K562 (cell line): ENCODE data around the gene DNAH17.

Experiments
- ADNP ChIP-seq: fragments of 200-800 bp; sonication (Bioruptor generic); IDR thresholded peaks from 2 replicates; pipeline ENCODE4 v1.6.1; 2016; ENCODE audit warnings: missing genetic modification characterization, missing compliant biosample characterization
- CREB1 ChIP-seq, 2 experiments: sonication (generic) in 1 of 2; formaldehyde crosslinking in 1 of 2; IDR thresholded peaks; 2 replicates each; pipeline versions ENCODE4 v1.6.1 to v1.8.0; 2012 to 2022; ENCODE audit warnings: inconsistent platforms in 1 of 2, mild to moderate bottlenecking in 1 of 2, missing genetic modification reagents in 1 of 2, moderate library complexity in 1 of 2
- FOXA1 ChIP-seq: fragments of 450-650 bp; IDR thresholded peaks from 2 replicates; pipeline ENCODE4 v1.6.1; 2016; ENCODE audit warnings: mild to moderate bottlenecking, borderline replicate concordance
- JUND ChIP-seq, 2 experiments: IDR thresholded peaks; 2 replicates in 1 of 2; 3 replicates in 1 of 2; pipeline ENCODE4 v1.6.1; 2011; ENCODE audit warnings: borderline replicate concordance in 2 of 2, low read depth in 2 of 2, low read length in 2 of 2, improper control_type of control experiment in 1 of 2, missing biosample characterization in 1 of 2, missing genetic modification characterization in 1 of 2, missing genetic modification reagents in 1 of 2
- SOX6 ChIP-seq: fragments of 450-650 bp; IDR thresholded peaks from 2 replicates; pipeline ENCODE4 v1.6.1; 2014; ENCODE audit warnings: mild to moderate bottlenecking
- ZFP30 ChIP-seq: fragments of 250-450 bp; sonication (Bioruptor Pico); IDR thresholded peaks from 2 replicates; pipeline ENCODE4 v1.8.0; 2022; ENCODE audit warnings: moderate library complexity, mild to moderate bottlenecking, inconsistent platforms, borderline replicate concordance
- ZNF23 ChIP-seq: fragments of 250-450 bp; sonication (Bioruptor Pico); IDR thresholded peaks from 2 replicates; pipeline ENCODE4 v1.4.0; 2020; ENCODE audit warnings: mild to moderate bottlenecking
- ZNF263 ChIP-seq: sonication (generic); formaldehyde crosslinking; IDR thresholded peaks from 2 replicates; pipeline ENCODE4 v1.8.0; 2022; ENCODE audit warnings: mild to moderate bottlenecking, missing genetic modification reagents, borderline replicate concordance
- TF ChIP-seq, protein P1 (sequence below), 3 experiments: IDR thresholded peaks in 2 of 3; conservative IDR thresholded peaks in 1 of 3; 2 replicates each; pipeline ENCODE4 v1.5.1; 2011 to 2012; ENCODE audit warnings: low read length in 3 of 3, mild to moderate bottlenecking in 3 of 3, control low read depth in 2 of 3, improper control_type of control experiment in 1 of 3, inconsistent platforms in 1 of 3, low read depth in 1 of 3, mixed read lengths in 1 of 3, moderate library complexity in 1 of 3; ENCODE audit not compliant: insufficient read depth in 2 of 3

DNA sequence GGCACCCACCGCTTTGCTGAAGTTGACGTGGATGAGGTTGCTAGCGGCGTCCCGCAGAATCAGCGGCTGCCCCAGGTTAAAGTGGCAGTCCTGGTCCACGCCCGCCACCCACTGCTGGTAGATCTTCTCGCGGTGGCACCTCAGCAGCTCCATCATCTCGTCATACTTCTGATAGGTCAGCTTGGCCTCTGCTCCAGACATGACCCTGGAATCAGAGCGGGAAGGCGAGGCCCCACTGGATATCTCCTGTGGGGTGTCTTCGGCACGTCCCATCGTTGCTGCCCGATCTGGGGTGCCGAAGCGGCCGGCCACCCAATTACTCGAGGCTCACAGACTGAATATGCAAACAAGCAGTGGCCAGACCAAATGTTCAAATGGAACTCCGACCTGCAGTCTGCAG is 16.5 kb downstream of the DNAH17 start:
- TF ChIP-seq CREB1 (IDR thresholded peaks at IDR 0.05) (no peak), CREB1 (CRISPR knock-in tag; IDR thresholded peaks at IDR 0.05) (no peak), ADNP (tag) (no peak), ZFP30 (CRISPR knock-in tag) (no peak), SOX6 (no peak), FOXA1 (no peak), ZNF263 (CRISPR knock-in tag) (no peak), ZNF23 (CRISPR knock-in tag) (no peak), JUND (IDR thresholded peaks at IDR 0.05; ENCODE audit: borderline replicate concordance, low read depth, low read length) (no peak), JUND (tag; IDR thresholded peaks at IDR 0.05; ENCODE audit: borderline replicate concordance, low read depth, low read length) (no peak)
- TF ChIP-seq, protein P1, sequence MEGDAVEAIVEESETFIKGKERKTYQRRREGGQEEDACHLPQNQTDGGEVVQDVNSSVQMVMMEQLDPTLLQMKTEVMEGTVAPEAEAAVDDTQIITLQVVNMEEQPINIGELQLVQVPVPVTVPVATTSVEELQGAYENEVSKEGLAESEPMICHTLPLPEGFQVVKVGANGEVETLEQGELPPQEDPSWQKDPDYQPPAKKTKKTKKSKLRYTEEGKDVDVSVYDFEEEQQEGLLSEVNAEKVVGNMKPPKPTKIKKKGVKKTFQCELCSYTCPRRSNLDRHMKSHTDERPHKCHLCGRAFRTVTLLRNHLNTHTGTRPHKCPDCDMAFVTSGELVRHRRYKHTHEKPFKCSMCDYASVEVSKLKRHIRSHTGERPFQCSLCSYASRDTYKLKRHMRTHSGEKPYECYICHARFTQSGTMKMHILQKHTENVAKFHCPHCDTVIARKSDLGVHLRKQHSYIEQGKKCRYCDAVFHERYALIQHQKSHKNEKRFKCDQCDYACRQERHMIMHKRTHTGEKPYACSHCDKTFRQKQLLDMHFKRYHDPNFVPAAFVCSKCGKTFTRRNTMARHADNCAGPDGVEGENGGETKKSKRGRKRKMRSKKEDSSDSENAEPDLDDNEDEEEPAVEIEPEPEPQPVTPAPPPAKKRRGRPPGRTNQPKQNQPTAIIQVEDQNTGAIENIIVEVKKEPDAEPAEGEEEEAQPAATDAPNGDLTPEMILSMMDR (IDR thresholded peaks at IDR 0.05 in 2 of 3, conservative IDR thresholded peaks at IDR 0.05 in 1 of 3; ENCODE audit: insufficient read depth in 2 of 3, low read depth in 1 of 3, low read length in 3 of 3): no peak
